Fibroblast of skin of right biceps (primary cell): ENCODE results near the gene KLHL17.
"Not testable (repeated sequence)": the region's sequence is repeated elsewhere in the genome, so short reads cannot be mapped to it uniquely, and the experiment has no call there.

Experiments
- DNase-seq: peaks from one replicate; pipeline ENCODE4 v3.0.0-alpha.2; 2013

KLHL17 gene

GRCh38 chr1:970242-970972 is 10.0 kb downstream of the KLHL17 start:
- DNase-seq, result no peak

GRCh38 chr1:970973-971730 is 10.8 kb downstream of the KLHL17 start:
- DNase-seq, result no peak

GRCh38 chr1:971751-972506 is 11.5 kb downstream of the KLHL17 start:
- no peak for DNase-seq

GRCh38 chr1:972726-973458 is 12.5 kb downstream of the KLHL17 start:
- DNase-seq, result no peak

- DNase-seq, result no peak
Observed at GRCh38 chr1:973459-974292, 13.3 kb downstream of the KLHL17 start.

- DNase-seq, result no peak
Observed at GRCh38 chr1:974293-974640, 13.9 kb downstream of the KLHL17 start.

- DNase-seq, result no peak
Observed at GRCh38 chr1:974687-975328, 14.4 kb downstream of the KLHL17 start.

- no peak for DNase-seq
Observed at GRCh38 chr1:975365-975764, 15.0 kb downstream of the KLHL17 start.

- peak; percentile 42 for DNase-seq
Observed at GRCh38 chr1:975896-976683, 15.7 kb downstream of the KLHL17 start.

GRCh38 chr1:976791-977190 is 16.4 kb downstream of the KLHL17 start:
- DNase-seq, result not testable (repeated sequence)

GRCh38 chr1:978069-978834 is 17.9 kb downstream of the KLHL17 start:
- DNase-seq, result no peak

- no peak for DNase-seq
Observed at GRCh38 chr1:978835-979743, 18.7 kb downstream of the KLHL17 start.

- no peak for DNase-seq
Observed at GRCh38 chr1:979744-980072, 19.3 kb downstream of the KLHL17 start.

- DNase-seq, result no peak
Observed at GRCh38 chr1:980137-980571, 19.8 kb downstream of the KLHL17 start.

GRCh38 chr1:980602-981395 is 20.4 kb downstream of the KLHL17 start:
- no peak for DNase-seq

- DNase-seq, result no peak
Observed at GRCh38 chr1:981491-981954, 21.1 kb downstream of the KLHL17 start.

GRCh38 chr1:981955-982558 is 21.7 kb downstream of the KLHL17 start, which contains the start of gene PERM1:
TSS of gene PERM1 (minus strand) at chr1:982093. CDS start at chr1:981029, 1,064 bp downstream.
- DNase-seq, result no peak
